Measurements from ENCODE around the gene HIRA. TPM values are rescaled to one million over a fixed set of nuclear protein-coding genes. Genes with fewer than 3 reads are reported as not detected.
A peak's percentile ranks its signal among the peaks of the same experiment; 100 is the strongest.

Gene HIRA
- total and polyA plus RNA-seq, 9 of the 15 experiments (the other 6 are each of a cell fraction or from before 2014, with no cell fraction given) = 0.96 to 132 (median 58.4) TPM

DNA sequence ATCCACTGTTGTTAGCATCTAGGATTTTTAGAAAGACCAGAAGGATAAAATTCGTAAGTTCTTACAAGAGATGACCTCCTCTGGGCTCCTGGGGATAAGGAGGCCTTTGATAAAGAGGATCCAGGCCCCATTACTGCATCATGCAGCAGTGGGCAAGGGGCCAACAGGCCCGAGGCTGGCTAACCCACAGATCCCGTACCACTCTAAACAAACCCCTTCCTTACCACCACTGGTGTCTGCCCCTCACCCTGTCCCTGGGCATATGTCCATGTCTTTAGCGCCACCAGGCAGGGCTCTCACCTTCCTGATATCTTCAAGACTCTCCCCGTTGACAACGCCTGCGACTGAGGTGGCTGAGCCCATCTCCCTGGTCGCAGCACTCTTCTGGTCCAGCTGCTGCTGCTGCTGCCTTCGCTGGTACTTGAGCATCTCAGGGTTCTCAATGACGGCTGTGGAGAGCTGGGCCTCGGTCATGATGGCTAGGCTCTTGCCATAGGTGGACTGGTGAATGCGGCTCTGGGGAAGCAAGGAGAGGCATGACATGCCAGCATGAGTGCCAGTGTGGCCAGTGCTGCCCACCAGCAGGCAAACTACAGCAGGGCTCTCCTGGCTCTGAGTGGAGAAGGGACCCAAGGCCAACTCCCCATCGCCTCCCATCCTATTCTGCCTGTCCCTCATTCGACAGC lies 46.2 kb downstream of the HIRA start (continued):
- TF ChIP-seq, protein P1, sequence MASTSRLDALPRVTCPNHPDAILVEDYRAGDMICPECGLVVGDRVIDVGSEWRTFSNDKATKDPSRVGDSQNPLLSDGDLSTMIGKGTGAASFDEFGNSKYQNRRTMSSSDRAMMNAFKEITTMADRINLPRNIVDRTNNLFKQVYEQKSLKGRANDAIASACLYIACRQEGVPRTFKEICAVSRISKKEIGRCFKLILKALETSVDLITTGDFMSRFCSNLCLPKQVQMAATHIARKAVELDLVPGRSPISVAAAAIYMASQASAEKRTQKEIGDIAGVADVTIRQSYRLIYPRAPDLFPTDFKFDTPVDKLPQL (IDR thresholded peaks at IDR 0.05; ENCODE audit: extremely low read depth, insufficient read length) = no peak
- TF ChIP-seq BRD4 (IDR thresholded peaks at IDR 0.05) (no peak), HIVEP1 (CRISPR knock-in tag; IDR thresholded peaks at IDR 0.05) (no peak), NFE2L1 (tag; IDR thresholded peaks at IDR 0.05; ENCODE audit: borderline replicate concordance, low read depth) (no peak), ZNF239 (CRISPR knock-in tag; IDR thresholded peaks at IDR 0.05) (no peak), PTTG1 (tag; IDR thresholded peaks at IDR 0.05; ENCODE audit: low read depth) (no peak), ZSCAN29 (IDR thresholded peaks at IDR 0.05) (no peak), POLR2AphosphoS5 (IDR thresholded peaks at IDR 0.05; ENCODE audit: control insufficient read depth, insufficient read depth, low read depth, low read length) (peak; percentile 7; the same call in 1 of the 2 replicates), SPI1 (IDR thresholded peaks at IDR 0.05; ENCODE audit: borderline replicate concordance, low read depth, low read length) (no peak), CREM (IDR thresholded peaks at IDR 0.05; ENCODE audit: low read depth) (no peak), CREB1 (IDR thresholded peaks at IDR 0.05) (no peak), CREB1 (CRISPR knock-in tag; IDR thresholded peaks at IDR 0.05) (no peak), IRF2 (CRISPR knock-in tag; IDR thresholded peaks at IDR 0.05) (peak; percentile 14; the same call in 1 of the 2 replicates)
- TF ChIP-seq, protein P2, sequence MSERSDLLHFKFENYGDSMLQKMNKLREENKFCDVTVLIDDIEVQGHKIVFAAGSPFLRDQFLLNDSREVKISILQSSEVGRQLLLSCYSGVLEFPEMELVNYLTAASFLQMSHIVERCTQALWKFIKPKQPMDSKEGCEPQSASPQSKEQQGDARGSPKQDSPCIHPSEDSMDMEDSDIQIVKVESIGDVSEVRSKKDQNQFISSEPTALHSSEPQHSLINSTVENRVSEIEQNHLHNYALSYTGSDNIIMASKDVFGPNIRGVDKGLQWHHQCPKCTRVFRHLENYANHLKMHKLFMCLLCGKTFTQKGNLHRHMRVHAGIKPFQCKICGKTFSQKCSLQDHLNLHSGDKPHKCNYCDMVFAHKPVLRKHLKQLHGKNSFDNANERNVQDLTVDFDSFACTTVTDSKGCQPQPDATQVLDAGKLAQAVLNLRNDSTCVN (CRISPR knock-in tag; IDR thresholded peaks at IDR 0.05) = no peak
- TF ChIP-seq, protein P3, sequence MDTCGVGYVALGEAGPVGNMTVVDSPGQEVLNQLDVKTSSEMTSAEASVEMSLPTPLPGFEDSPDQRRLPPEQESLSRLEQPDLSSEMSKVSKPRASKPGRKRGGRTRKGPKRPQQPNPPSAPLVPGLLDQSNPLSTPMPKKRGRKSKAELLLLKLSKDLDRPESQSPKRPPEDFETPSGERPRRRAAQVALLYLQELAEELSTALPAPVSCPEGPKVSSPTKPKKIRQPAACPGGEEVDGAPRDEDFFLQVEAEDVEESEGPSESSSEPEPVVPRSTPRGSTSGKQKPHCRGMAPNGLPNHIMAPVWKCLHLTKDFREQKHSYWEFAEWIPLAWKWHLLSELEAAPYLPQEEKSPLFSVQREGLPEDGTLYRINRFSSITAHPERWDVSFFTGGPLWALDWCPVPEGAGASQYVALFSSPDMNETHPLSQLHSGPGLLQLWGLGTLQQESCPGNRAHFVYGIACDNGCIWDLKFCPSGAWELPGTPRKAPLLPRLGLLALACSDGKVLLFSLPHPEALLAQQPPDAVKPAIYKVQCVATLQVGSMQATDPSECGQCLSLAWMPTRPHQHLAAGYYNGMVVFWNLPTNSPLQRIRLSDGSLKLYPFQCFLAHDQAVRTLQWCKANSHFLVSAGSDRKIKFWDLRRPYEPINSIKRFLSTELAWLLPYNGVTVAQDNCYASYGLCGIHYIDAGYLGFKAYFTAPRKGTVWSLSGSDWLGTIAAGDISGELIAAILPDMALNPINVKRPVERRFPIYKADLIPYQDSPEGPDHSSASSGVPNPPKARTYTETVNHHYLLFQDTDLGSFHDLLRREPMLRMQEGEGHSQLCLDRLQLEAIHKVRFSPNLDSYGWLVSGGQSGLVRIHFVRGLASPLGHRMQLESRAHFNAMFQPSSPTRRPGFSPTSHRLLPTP (IDR thresholded peaks at IDR 0.05; ENCODE audit: borderline replicate concordance, extremely low read depth, insufficient read length) = no peak
- TF ChIP-seq, protein P4, sequence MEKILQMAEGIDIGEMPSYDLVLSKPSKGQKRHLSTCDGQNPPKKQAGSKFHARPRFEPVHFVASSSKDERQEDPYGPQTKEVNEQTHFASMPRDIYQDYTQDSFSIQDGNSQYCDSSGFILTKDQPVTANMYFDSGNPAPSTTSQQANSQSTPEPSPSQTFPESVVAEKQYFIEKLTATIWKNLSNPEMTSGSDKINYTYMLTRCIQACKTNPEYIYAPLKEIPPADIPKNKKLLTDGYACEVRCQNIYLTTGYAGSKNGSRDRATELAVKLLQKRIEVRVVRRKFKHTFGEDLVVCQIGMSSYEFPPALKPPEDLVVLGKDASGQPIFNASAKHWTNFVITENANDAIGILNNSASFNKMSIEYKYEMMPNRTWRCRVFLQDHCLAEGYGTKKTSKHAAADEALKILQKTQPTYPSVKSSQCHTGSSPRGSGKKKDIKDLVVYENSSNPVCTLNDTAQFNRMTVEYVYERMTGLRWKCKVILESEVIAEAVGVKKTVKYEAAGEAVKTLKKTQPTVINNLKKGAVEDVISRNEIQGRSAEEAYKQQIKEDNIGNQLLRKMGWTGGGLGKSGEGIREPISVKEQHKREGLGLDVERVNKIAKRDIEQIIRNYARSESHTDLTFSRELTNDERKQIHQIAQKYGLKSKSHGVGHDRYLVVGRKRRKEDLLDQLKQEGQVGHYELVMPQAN (IDR thresholded peaks at IDR 0.05; ENCODE audit: borderline replicate concordance) = no peak
- TF ChIP-seq, protein P5, sequence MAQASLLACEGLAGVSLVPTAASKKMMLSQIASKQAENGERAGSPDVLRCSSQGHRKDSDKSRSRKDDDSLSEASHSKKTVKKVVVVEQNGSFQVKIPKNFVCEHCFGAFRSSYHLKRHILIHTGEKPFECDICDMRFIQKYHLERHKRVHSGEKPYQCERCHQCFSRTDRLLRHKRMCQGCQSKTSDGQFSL (CRISPR knock-in tag; IDR thresholded peaks at IDR 0.05) = no peak
- TF ChIP-seq, protein P5 (tag; IDR thresholded peaks at IDR 0.05) = no peak
- TF ChIP-seq, protein P6, sequence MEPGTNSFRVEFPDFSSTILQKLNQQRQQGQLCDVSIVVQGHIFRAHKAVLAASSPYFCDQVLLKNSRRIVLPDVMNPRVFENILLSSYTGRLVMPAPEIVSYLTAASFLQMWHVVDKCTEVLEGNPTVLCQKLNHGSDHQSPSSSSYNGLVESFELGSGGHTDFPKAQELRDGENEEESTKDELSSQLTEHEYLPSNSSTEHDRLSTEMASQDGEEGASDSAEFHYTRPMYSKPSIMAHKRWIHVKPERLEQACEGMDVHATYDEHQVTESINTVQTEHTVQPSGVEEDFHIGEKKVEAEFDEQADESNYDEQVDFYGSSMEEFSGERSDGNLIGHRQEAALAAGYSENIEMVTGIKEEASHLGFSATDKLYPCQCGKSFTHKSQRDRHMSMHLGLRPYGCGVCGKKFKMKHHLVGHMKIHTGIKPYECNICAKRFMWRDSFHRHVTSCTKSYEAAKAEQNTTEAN (CRISPR knock-in tag; IDR thresholded peaks at IDR 0.05) = no peak
